ENCODE data around the gene OR52I1. TPM values are rescaled to one million over a fixed set of nuclear protein-coding genes. Genes with fewer than 3 reads are reported as not detected.

OR52I1 gene
- total and polyA plus RNA-seq, 10 of the 15 experiments (the other 5 are each of a cell fraction or from before 2014, with no cell fraction given): not detected

DNA sequence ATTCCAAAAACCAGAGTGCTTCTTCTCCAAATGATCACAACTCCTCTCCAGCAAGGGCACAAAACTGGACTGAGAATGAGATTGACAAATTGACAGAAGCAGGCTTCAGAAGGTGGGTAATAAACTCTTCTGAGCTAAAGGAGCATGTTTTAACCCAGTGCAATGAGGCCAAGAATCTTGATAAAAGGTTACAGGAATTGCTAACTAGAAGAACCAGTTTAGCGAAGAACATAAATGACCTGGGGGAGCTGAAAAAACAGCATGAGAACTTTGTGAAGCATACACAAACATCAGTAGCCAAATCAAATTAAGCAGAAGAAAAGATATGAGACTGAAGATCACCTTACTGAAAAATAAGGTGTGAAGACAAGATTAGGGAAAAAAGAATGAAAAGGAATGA lies 33.4 kb upstream of the OR52I1 start:
- Histone ChIP-seq H3K4me1 (ENCODE audit: control insufficient read depth, insufficient read depth, low read length) (no peaks in the 10 kb centered on the region), H3K9me3 (replicated peaks; ENCODE audit: control insufficient read depth, insufficient read depth, low read length) (no peaks in the 10 kb centered on the region), H3K4me2 (ENCODE audit: control insufficient read depth, insufficient read depth) (no peak overlapping the region), H3K79me2 (ENCODE audit: control insufficient read depth, insufficient read depth, low read length) (no peaks in the 10 kb centered on the region), H3K27me3 (replicated peaks in 1 of 2; ENCODE audit: control insufficient read depth in 2 of 2, insufficient read depth in 2 of 2, low read length in 1 of 2) (no peaks in the 10 kb centered on the region), H4K20me1 (ENCODE audit: control insufficient read depth, insufficient read depth) (no peaks in the 10 kb centered on the region), H3K4me3 (no peak overlapping the region), H3K36me3 (ENCODE audit: control insufficient read depth in 2 of 2, insufficient read depth in 2 of 2, low read length in 1 of 2) (no peaks in the 10 kb centered on the region), H3K27ac (ENCODE audit: control insufficient read depth, insufficient read depth) (no peak overlapping the region), H3K9ac (ENCODE audit: control insufficient read depth, insufficient read depth, low read length) (no peak overlapping the region), H2AFZ (ENCODE audit: control insufficient read depth, low read depth, low read length) (no peak overlapping the region)
- RAD21 ChIA-PET (ENCODE audit: unreplicated experiment): no interaction called here
- POLR2A ChIA-PET: no interaction called here
- SMC1A ChIA-PET (ENCODE audit: uncharacterized antibody, unreplicated experiment): no interaction called here
- 33% methylated on average over 1 of the region's 1 CpG for WGBS (ENCODE audit: insufficient coverage, insufficient replicate concordance, low lambda C conversion rate, missing lambda C conversion rate)
- intact Hi-C loops (cut with micrococcal nuclease; ENCODE audit: unreplicated experiment): no loop called here
- no peak for TF ChIP-seq CBFB (IDR thresholded peaks at IDR 0.05; ENCODE audit: low read depth)
- TF ChIP-seq, protein P1, sequence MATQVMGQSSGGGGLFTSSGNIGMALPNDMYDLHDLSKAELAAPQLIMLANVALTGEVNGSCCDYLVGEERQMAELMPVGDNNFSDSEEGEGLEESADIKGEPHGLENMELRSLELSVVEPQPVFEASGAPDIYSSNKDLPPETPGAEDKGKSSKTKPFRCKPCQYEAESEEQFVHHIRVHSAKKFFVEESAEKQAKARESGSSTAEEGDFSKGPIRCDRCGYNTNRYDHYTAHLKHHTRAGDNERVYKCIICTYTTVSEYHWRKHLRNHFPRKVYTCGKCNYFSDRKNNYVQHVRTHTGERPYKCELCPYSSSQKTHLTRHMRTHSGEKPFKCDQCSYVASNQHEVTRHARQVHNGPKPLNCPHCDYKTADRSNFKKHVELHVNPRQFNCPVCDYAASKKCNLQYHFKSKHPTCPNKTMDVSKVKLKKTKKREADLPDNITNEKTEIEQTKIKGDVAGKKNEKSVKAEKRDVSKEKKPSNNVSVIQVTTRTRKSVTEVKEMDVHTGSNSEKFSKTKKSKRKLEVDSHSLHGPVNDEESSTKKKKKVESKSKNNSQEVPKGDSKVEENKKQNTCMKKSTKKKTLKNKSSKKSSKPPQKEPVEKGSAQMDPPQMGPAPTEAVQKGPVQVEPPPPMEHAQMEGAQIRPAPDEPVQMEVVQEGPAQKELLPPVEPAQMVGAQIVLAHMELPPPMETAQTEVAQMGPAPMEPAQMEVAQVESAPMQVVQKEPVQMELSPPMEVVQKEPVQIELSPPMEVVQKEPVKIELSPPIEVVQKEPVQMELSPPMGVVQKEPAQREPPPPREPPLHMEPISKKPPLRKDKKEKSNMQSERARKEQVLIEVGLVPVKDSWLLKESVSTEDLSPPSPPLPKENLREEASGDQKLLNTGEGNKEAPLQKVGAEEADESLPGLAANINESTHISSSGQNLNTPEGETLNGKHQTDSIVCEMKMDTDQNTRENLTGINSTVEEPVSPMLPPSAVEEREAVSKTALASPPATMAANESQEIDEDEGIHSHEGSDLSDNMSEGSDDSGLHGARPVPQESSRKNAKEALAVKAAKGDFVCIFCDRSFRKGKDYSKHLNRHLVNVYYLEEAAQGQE (IDR thresholded peaks at IDR 0.05; ENCODE audit: low read depth, low read length): no peak
- TF ChIP-seq, protein P2, sequence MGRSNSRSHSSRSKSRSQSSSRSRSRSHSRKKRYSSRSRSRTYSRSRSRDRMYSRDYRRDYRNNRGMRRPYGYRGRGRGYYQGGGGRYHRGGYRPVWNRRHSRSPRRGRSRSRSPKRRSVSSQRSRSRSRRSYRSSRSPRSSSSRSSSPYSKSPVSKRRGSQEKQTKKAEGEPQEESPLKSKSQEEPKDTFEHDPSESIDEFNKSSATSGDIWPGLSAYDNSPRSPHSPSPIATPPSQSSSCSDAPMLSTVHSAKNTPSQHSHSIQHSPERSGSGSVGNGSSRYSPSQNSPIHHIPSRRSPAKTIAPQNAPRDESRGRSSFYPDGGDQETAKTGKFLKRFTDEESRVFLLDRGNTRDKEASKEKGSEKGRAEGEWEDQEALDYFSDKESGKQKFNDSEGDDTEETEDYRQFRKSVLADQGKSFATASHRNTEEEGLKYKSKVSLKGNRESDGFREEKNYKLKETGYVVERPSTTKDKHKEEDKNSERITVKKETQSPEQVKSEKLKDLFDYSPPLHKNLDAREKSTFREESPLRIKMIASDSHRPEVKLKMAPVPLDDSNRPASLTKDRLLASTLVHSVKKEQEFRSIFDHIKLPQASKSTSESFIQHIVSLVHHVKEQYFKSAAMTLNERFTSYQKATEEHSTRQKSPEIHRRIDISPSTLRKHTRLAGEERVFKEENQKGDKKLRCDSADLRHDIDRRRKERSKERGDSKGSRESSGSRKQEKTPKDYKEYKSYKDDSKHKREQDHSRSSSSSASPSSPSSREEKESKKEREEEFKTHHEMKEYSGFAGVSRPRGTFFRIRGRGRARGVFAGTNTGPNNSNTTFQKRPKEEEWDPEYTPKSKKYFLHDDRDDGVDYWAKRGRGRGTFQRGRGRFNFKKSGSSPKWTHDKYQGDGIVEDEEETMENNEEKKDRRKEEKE (IDR thresholded peaks at IDR 0.05): no peak
- ATAC-seq (no peak), FAIRE-seq (no peak), DNase-seq (ENCODE audit: low read depth, low spot score) (no peak)
- BruUV-seq (replicated peaks): no TSS peak
- in situ Hi-C loops (cut with MboI): no loop called here
- CTCF ChIA-PET: interaction anchor here (1.1 kb wide), 1 partner anchor 20 kb away, joined by 3 read pairs; no protein-coding TSS in a partner anchor

All from GM12878 (cell line).